Left renal pelvis (tissue), 4 donors: Measurements from ENCODE around the gene GNAL. TPM values are rescaled to one million over a fixed set of nuclear protein-coding genes. Genes with fewer than 3 reads are reported as not detected.
A peak's percentile ranks its signal among the peaks of the same experiment; 100 is the strongest.

Source experiments
- DNase-seq, 4 donors: peaks; one replicate each; pipeline ENCODE4 v3.0.0-alpha.2; 2013; ENCODE audit warnings: low read depth in 4 of 4, low spot score in 3 of 4
- polyA plus RNA-seq, 4 donors: library from polyadenylated mRNA; unstranded; fragments of 120-200 nt; gene quantifications; one replicate each; pipeline ENCODE4 v1.2.1, GENCODE V29; 2013; ENCODE audit not compliant: insufficient read length in 4 of 4

Gene GNAL
- polyA plus RNA-seq, 4 donors: 3.5 to 5.1 (median 4.9) TPM

DNA sequence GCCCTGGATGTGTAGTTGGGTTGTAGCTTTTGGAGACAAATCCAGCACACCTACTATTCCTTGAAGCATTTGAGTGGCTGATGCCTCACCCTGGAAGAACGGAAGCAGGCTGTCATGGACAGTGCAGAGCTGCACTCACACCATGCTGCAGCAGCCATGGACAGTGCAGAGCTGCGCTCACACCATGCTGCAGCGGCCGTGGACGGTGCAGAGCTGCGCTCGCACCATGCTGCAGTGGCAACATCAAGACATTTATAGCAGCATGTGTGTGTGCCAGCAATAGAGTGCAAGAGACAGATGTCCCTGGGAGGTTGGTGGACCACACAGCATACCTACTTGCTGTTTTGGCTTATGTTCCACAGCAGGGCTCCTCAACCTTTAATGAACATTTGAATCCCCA is 30.6 kb downstream of the GNAL start:
- DNase-seq: no peak

DNA sequence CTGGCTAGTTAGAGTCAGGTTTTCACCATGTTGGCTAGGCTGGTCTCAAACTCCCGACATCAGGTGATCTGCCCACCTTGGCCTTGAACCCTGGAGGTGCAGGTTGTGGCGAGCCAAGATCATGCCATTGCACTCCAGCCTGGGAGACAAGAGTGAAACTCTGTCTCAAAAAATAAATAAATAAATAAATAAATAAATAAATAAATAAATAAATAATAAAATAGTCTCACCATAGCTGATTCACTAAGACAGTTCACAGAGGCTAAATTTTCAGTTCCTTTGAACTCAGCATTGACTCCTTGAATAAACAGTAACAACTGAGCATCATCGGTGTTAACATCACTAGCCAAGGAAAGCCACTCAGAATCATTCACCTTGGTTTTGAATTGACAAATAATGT is 32.7 kb downstream of the GNAL start:
- no peak for DNase-seq

DNA sequence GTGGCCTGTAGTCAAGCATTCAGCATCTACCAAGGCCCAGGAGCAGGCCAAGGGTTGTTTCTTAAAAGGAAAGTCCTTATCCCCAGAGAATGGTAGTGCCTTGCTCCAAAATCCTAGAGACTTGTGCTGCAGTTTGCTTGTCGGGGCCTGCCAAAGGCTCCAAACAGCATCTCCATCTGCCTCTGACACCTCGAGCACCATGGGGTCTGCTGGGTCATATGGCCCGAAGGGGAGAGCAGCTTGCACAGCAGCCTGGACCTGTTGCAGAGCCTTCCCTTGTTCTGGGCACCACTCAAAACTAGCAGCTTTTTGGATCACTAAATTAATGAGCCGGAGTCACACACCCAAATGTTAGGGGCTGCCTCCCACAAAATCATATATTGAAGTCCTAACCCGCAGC is 35.7 kb downstream of the GNAL start:
- no peak for DNase-seq

DNA sequence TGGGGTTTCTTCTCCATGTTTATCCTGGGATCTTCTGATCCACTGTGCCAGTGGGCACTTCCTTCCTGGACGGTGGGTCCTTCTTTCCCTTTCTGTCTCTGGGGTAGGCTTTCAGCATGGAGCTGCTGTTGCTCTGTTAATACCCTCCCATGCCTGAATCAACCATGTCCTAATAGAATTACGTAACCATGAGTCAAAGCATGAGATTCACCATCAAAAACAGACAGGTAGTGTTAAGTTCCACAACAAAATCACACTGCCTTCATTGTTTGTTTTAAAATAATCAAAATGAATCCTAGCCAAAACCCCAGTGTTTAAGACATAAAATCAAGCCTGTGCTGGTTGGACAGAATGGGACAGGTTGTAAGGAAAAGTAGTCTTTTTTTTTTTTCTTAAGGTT is 37.5 kb downstream of the GNAL start:
- no peak for DNase-seq

DNA sequence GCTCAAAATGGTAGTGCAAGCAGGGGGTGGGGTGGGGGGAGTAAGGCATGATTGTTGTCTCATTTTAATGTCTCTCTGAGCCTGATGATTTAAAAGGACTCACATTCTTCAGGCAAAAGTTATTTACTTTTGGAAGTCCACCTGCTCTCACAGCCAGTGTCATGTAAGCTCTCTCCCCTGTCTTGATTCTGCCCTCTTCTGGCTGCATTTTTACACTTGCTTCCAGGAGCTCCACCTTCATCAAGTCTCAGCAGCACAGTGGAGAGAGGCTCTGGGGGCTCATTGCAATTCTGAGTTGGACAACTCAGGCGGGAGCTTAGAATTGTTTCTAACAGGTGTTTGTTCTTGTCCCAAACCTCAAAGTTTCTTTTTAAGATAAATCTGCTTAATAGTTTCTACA is 39.2 kb downstream of the GNAL start:
- DNase-seq: no peak

DNA sequence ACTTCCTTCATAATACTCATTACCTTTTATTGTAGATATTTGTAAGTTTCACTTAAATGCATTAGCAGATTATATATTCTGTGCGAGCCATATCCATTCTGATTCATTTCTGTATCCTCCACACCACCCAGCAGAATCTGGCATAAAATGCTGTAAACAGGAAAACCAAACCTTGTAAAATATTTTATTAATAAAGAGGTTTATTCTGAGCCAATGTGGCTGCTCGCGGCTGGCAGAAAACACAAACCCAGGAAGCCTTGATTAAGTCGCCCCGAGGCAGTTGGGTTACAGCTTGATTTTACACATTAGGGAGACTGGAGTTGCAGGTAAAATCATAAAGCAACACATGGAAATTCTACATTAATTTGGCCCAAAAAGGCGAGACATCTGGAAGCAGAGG is 40.5 kb downstream of the GNAL start:
- DNase-seq: no peak

DNA sequence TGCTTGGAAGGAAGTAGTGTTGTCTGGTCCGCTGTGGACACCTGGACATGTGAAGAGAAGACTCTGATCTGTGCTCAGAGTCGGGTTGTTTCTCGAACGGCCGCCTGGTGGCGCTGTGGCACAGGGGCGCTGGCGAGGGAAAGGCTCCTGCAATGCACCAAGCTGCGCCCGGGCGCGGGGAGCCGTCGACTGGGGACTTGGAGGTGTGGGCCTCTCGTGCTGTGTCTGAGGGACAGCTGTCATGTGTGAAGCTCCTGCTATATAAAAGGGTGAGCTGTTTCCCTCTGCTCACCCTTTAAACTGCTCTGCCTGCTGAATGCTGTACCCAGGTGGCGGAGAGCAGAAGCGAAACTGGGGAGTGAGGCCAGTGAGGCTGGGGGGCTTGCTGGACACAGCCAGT is 44.0 kb downstream of the GNAL start:
- peak in 2 of 4 donors; percentile 32 to 34 for DNase-seq

DNA sequence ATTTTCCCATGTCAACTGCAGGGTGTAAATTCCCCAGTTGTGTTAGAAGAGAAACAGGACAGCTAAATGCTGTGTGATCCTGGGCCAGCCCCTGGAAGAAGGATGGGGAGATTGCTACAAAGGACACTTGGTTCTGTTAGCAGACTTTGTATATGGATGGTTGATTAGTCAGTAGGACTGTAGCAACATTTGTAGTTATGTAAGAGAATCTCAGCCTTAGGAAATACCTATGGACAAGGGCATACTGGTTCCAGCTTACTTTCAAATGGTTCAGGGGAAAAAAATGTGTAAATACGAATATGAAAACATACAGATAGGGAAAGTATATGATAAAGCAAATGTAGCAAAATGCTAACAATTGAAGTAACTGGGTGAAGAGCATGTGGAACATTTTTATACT is 47.6 kb downstream of the GNAL start:
- DNase-seq: no peak

DNA sequence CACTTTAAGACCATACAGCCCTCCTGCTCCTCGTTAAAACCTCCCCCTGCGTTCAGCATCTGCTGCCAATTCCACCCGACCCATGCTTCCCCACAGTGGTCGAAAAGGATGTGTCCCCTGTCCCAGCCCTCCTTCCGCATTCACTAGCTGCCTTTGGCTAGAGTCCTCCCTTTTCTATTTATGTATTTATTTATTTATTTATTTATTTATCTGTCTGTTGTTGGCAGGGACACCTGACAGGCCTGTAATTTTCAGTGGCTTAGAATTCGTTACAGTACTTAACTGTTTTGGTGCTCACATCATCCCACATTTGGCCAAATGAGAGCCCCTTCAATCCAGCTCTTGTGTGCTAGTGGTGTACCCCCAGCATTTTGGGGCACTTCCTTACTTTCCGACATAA is 50.8 kb downstream of the GNAL start:
- no peak for DNase-seq

DNA sequence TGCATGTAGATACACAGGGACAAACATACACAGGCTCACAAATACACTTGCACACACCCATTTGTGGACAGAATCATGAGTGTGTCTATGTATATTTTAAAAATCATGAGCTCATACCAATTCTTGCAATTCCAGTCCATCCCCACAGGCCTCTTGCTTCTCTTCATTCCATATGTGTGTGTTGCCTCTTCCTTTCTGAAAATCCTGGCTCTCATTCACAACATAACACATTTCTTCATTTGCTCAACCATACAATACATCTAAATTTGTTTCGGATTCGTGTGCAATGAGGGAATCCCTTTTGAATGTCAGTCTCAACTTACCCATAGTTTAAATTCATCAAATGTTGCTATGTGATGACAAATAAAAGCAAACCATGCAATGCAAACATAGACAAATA is 51.4 kb downstream of the GNAL start:
- DNase-seq: no peak

DNA sequence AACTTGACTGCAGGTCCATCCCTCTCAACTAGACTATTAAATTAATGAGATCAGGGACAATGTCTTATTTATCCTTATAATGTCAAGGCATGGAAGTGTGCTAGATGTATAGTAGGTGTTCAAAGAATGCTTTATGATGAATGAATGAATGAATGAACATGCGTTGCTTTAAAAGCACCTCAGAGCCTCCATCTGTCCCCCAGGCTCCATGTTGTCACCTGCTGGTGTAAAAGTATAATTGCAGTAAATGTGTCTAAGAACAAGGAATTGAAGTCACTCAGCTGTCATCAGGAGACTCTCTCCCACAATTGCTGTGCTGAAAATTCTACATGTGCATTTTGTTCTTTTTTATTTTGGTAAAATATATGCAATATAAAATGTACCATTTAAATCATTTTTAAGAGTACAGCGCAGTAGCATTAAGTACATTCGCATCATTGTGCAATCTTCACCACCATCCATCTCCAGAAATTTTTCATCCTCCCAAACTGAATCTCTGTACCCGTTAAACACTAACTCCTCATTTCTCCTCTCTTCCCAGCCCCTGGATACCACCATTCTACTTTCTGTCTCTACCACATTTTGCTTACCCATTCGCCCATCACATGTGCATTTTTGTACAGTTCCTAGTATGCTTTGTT is 52.6 kb downstream of the GNAL start:
- DNase-seq: no peak

DNA sequence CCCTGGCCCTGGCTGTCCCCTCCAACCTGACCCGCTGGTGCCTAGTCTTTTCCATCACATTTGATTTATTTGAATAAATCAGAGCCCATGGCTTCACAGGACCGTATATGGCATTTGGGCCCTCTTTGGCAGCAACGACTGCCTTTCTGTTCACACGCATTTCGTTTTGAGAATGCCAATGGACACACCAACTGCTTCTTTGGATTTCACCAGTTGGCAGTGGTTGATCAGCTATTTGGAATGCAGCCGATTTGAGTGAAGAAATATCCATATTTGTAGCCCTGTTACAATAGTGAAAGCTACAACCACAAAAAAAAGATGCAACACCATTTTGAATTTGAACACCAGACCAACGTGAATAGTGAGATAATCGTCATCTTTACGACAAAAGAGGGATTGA is 56.5 kb downstream of the GNAL start:
- no peak for DNase-seq

DNA sequence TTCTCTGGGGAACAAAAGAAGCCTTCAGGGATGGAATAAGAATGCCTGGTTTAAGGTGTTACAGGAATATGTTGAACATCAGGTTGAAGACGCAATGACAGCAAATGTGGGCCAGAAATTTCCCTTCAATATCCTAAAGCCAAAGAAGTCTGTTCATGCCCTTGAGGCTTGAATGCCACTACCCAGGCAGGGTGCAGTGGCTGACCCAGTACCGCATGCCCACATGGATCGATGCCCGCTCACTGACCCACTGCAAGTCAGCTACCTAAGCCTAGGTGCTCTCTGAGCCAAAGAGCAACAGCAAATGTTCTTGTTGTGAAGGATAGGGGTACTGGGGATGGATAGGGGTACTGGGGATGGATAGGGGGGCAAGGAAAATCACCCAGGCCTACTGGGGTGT is 58.2 kb downstream of the GNAL start:
- DNase-seq: no peak

DNA sequence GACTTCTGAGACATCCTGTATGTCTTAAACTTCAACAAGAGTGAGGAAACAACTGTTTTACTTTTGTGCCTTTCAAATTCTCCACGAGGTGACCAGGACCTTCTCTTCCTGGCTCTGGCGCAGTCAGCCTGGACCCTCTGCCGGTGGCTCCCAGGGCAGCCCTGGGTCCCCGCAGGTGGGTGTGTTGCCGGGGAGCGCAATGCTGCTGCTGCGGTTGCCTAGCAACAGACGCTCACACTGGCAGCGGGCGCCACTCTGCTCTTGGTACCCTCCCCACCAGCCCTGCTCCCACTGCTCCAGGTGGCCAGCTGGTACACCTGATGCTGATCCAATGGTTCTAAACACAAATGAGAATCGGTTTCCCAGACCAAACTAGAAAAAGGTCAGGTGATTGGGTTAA is 58.7 kb downstream of the GNAL start:
- DNase-seq: no peak

DNA sequence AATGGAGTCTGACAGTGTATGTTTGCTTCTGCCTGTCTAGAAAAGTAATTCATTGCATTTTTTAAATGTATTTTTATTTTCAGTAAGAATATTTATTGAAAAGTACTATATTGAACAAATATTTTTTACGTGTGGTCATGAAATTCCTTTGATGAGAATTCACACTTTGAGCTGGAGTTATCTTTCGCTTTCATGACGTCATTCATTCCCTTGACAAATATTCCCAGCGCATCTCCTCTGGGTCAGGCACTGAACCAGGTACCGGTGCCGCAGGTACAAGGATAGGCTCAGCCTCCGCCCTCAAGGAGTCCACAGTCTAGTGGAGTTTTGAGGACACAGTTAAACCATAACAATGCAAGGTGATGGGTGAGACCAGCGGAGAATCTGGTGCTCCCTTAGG is 60.2 kb downstream of the GNAL start:
- no peak for DNase-seq

DNA sequence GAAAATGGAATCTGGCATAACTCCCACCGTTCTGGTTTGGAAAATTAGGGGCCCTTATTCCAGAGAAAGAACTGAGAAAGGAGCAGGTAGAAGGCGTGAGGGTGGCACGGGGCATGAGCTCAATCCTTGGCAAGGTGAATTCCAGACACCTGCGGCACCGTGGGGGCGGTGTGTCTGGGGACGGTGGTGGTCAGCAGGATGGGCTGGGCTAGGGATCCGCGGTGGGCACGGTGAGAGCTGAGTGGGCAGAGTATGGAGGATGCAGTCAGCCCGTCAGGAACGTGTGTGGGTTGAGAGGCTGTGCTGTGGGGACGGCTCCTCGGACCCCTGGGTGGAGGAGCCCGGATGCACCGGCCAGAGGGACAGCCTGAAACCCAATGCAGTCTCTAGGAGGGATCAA is 61.1 kb downstream of the GNAL start:
- no peak for DNase-seq

DNA sequence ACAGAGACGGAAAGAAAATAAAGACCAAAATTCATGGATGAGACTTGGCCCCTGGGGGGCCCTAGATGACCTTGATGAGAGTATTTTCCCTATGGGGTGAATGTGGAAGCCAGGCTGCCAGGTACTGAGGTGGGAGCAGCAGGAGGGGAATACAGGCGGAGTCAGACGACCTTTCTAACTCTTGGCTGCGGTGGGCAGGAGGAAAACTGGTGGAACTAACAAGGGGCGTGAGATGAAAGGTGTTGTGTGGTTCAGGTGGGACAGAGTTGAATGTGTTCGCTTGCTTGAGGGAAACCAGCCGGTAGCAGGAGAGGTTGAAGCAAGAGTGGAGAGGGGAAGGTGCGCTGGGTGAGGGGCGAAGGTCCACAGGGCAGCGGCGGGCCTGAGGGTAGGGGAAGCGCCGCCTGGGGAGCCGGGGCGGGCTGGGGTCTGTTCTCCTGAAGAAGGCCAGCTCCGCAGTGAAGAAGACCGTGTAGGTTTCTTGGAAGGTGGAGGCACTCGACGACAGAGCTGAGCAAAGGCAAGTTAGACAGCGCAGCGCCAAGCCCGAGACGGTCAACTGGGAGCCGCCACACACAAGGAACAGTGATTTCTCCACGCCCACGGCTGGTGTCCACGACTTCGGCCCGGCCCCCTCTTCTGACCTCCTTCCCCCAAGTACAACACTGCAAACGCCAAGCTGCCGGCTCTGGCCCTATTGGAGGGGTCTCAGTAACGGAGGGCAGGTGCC is 61.7 kb downstream of the GNAL start:
- no peak for DNase-seq

DNA sequence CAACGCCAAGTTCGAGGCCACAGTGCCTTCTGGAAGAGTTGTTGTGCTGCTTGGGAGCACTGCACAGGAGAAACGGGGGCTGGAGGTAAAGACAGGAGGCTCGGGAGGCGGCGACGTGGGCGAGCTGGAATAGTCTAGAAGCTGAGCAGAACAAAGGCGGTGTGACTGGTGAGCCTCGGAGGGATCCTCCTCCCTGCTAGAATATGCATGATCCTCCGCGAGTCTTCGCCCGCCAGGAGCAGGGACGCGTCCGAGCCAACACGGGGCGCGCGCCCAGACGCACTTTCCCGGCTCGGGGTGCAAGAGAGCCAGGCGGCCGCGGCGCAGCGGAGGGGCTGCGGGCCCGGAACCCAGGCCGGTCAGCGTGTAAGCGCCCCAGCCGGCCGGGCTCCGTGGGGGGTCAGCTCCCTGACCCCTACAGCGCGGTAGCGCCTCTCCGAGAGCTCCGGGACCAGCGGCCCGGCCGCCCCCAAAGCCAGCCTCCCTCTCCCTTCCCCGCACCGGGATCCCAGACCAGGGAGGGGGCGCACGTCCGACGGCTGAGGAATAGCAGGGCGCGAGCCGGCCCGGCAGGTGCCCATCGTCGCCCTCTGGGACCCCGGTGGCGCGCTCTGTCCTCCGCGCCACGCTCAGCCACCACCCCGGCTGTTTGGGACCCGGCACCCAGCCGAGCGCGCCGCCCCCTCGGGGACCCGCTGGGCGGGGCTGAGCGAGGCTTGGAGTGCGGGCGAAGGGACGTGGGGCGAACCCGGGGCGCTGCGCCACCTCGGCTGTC is 62.5 kb downstream of the GNAL start:
- DNase-seq: no peak

DNA sequence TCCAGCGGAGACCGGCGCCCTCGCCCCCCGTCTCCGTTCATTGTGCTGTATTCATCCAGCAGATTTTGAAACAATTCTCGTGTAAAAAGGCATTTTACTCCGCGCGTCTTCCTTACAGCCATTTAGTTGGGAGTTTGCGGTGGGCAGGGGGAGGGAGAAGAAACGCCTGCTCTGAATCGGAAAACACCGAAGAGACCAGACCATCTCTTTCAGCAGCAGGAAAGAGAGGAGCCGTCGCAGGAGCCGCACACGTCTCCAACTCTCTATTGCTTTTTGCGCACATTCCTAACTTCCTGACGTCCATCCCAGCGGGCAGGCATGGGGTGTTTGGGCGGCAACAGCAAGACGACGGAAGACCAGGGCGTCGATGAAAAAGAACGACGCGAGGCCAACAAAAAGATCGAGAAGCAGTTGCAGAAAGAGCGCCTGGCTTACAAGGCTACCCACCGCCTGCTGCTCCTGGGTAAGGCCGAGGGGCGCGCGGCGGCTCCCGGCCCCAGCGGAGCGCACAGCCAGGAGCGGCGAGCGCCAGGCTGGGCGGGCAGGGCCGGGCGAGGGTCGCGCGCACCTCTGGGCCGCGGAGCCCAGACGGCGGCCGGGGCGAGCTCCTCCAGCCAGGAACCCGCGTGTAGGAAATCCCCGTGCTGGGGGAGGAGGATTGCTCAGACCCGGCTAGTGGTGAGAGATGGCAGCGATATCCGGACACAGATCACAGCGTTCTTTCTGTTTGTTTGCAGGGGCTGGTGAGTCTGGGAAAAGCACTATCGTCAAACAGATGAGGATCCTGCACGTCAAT is 63.2 kb downstream of the GNAL start:
- no peak for DNase-seq

DNA sequence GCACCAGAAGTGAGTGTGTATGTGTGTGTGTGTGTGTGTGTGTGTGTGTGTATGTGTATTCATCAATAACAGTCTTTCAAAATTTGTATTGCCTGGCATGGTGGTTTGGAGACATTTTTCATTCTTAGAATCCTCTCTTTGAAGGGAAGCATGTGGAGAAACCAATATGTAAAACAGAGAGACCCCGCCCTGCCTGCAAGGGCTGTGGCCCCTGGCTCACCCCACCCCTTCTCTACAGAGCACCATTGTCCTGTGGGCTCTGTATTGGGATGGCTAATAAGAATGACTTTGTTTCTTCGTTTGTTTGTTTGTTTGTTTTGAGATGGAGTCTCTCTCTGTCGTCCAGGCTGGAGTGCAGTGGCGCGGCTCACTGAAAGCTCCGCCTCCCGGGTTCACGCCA is 65.9 kb downstream of the GNAL start:
- DNase-seq: no peak

DNA sequence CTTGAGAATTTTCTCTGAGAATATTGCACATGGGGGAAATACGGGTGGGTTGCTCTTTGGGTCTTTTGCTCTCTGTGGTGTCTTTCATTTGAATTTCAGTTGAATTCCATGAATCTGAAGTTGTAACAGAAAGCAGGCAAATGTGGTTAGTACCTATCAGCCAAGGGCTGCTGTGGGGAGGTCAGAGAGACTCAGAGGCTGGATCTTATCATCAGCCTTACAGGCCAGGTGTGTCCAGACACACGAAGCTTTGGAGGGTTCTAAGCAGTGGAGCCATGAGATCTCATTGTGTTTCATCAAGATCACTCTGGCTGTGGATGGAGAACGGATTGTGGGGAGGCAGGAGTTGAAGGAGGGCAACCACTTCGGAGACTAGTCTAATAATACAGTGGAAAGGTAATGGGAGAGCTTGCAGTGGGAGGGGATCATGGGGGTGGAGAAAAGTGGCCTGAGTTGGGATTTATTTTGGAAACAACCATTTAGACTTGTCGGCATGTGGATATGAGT is 68.1 kb downstream of the GNAL start:
- no peak for DNase-seq
